Measurements from ENCODE around the gene OSBPL3.

- TF ChIP-seq EZH2phosphoT487 (IDR thresholded peaks at IDR 0.05; ENCODE audit: insufficient read depth, low read depth) (no peak), EZH2 (IDR thresholded peaks at IDR 0.05; ENCODE audit: insufficient read depth, poor library complexity, severe bottlenecking) (no peak)
These were observed 7.9 kb downstream of the OSBPL3 start for GRCh38 chr7:24972166-24972477.

Measured in GM23248 (cell line).